ENCODE data around the gene SPCS1. TPM values are rescaled to one million over a fixed set of nuclear protein-coding genes. Genes with fewer than 3 reads are reported as not detected.
"Not testable (repeated sequence)": the region's sequence is repeated elsewhere in the genome, so short reads cannot be mapped to it uniquely, and the experiment has no call there.

Gene SPCS1
- total RNA-seq, 1 experiment from 2014 or later = 208 TPM

- DNase-seq (ENCODE audit: low spot score) = no peak
Measured at GRCh38 chr3:52694528-52695189, 11.2 kb upstream of the SPCS1 start.

- DNase-seq (ENCODE audit: low spot score) = no peak
Measured at GRCh38 chr3:52695798-52696671, 9.9 kb upstream of the SPCS1 start.

GRCh38 chr3:52696830-52697631 is 8.9 kb upstream of the SPCS1 start:
- DNase-seq (ENCODE audit: low spot score) = no peak

- no peak for DNase-seq (ENCODE audit: low spot score)
Measured at GRCh38 chr3:52697632-52697965, 8.3 kb upstream of the SPCS1 start.

- DNase-seq (ENCODE audit: low spot score) = no peak
Measured at GRCh38 chr3:52703341-52703740, 2.6 kb upstream of the SPCS1 start.

- no peak for DNase-seq (ENCODE audit: low spot score)
Measured at GRCh38 chr3:52704611-52705437, 1.1 kb upstream of the SPCS1 start.

GRCh38 chr3:52705438-52705687 is 543 bp upstream of the SPCS1 start:
- no peak for DNase-seq (ENCODE audit: low spot score)

- no peak for DNase-seq (ENCODE audit: low spot score)
Measured at GRCh38 chr3:52707585-52707984, 1.7 kb downstream of the SPCS1 start.

- DNase-seq (ENCODE audit: low spot score) = no peak
Measured at GRCh38 chr3:52710512-52710911, 4.6 kb downstream of the SPCS1 start.

GRCh38 chr3:52712291-52713212 is 6.6 kb downstream of the SPCS1 start:
- no peak for DNase-seq (ENCODE audit: low spot score)

GRCh38 chr3:52714335-52715302 is 8.7 kb downstream of the SPCS1 start:
- DNase-seq (ENCODE audit: low spot score) = no peak

GRCh38 chr3:52715714-52716305 is 9.9 kb downstream of the SPCS1 start:
- DNase-seq (ENCODE audit: low spot score) = no peak

- DNase-seq (ENCODE audit: low spot score) = no peak
Measured at GRCh38 chr3:52719618-52720017, 13.7 kb downstream of the SPCS1 start.

GRCh38 chr3:52721002-52721729 is 15.3 kb downstream of the SPCS1 start:
- DNase-seq (ENCODE audit: low spot score) = no peak

GRCh38 chr3:52721730-52722008 is 15.8 kb downstream of the SPCS1 start:
- no peak for DNase-seq (ENCODE audit: low spot score)

GRCh38 chr3:52722491-52722890 is 16.6 kb downstream of the SPCS1 start:
- no peak for DNase-seq (ENCODE audit: low spot score)

GRCh38 chr3:52723935-52724334 is 18.0 kb downstream of the SPCS1 start:
- no peak for DNase-seq (ENCODE audit: low spot score)

GRCh38 chr3:52724511-52724910 is 18.6 kb downstream of the SPCS1 start:
- no peak for DNase-seq (ENCODE audit: low spot score)

GRCh38 chr3:52728753-52729152 is 22.8 kb downstream of the SPCS1 start:
- not testable (repeated sequence) for DNase-seq (ENCODE audit: low spot score)
